ENCODE data around the gene LILRA1. TPM values are rescaled to one million over a fixed set of nuclear protein-coding genes. Genes with fewer than 3 reads are reported as not detected.

Gene LILRA1
- total and polyA plus RNA-seq, 2 of the 13 experiments (the other 11 are each of a cell fraction or from before 2014, with no cell fraction given): not detected

DNA sequence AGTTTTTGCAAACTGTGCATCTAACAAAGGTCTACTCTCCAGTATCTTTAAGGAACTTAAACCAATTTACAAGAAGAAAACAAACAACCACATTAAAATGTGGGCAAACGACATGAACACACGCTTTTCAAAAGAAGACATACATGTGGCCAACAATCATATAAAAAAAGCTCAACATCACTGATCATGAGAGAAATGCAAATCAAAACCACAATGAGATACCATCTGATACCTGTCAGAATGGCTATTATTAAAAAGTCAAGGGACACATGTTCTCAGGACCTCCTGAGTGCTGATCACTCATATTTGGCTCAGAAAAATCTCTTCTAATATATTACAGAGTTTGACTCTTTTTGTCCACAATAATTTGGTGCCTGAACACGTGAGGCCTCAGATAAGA is 22.6 kb downstream of the LILRA1 start:
- FAIRE-seq: no peak
- intact Hi-C loops (cut with micrococcal nuclease; ENCODE audit: unreplicated experiment): no loop called here
- POLR2A ChIA-PET: no interaction called here
- no peak overlapping the region for H3K4me3 ChIP-seq (replicated peaks in 1 of 3; ENCODE audit: insufficient read depth in 1 of 3, low read depth in 2 of 3, low read length in 3 of 3)
- DNase-seq (ENCODE audit: low spot score): no peak
- no TSS peak for BruUV-seq (replicated peaks)
- H4K20me1 ChIP-seq (ENCODE audit: insufficient read depth, low read length): no peaks in the 10 kb centered on the region
- H3K27me3 ChIP-seq (ENCODE audit: control insufficient read depth in 1 of 2, insufficient read depth in 2 of 2, low read length in 2 of 2): no peaks in the 10 kb centered on the region
- ATAC-seq: no peak
- in situ Hi-C loops (cut with HindIII; ENCODE audit: extremely low pct_ligation_motif_present, low pct_unique_long_range_greater_than_20kb): no loop called here
- H3K36me3 ChIP-seq (replicated peaks in 1 of 2; ENCODE audit: control insufficient read depth in 1 of 2, insufficient read depth in 2 of 2, low read length in 2 of 2): no peaks in the 10 kb centered on the region
- no peaks in the 10 kb centered on the region for H3K4me1 ChIP-seq (ENCODE audit: insufficient read depth, low read length)
- WGBS (ENCODE audit: low lambda C conversion rate): 1% methylated on average over 3 of the region's 3 CpGs
- no peak overlapping the region for H2AFZ ChIP-seq (ENCODE audit: low read length)
- no peaks in the 10 kb centered on the region for H3K79me2 ChIP-seq (ENCODE audit: insufficient read depth, low read length)
- H3K9me3 ChIP-seq (ENCODE audit: low read length): no peaks in the 10 kb centered on the region
- CTCF ChIA-PET (ENCODE audit: low intra/inter-chr PET ratio, low total read pairs): no interaction called here
- H3K27ac ChIP-seq (ENCODE audit: extremely low read length, insufficient read depth, low read length): no peak overlapping the region
- TF ChIP-seq SCMH1 (CRISPR knock-in tag; IDR thresholded peaks at IDR 0.05; ENCODE audit: borderline replicate concordance): no peak
- TF ChIP-seq, protein P1, sequence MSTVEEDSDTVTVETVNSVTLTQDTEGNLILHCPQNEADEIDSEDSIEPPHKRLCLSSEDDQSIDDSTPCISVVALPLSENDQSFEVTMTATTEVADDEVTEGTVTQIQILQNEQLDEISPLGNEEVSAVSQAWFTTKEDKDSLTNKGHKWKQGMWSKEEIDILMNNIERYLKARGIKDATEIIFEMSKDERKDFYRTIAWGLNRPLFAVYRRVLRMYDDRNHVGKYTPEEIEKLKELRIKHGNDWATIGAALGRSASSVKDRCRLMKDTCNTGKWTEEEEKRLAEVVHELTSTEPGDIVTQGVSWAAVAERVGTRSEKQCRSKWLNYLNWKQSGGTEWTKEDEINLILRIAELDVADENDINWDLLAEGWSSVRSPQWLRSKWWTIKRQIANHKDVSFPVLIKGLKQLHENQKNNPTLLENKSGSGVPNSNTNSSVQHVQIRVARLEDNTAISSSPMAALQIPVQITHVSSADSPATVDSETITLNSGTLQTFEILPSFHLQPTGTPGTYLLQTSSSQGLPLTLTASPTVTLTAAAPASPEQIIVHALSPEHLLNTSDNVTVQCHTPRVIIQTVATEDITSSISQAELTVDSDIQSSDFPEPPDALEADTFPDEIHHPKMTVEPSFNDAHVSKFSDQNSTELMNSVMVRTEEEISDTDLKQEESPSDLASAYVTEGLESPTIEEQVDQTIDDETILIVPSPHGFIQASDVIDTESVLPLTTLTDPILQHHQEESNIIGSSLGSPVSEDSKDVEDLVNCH (CRISPR knock-in tag; IDR thresholded peaks at IDR 0.05): no peak
- TF ChIP-seq, protein P2, sequence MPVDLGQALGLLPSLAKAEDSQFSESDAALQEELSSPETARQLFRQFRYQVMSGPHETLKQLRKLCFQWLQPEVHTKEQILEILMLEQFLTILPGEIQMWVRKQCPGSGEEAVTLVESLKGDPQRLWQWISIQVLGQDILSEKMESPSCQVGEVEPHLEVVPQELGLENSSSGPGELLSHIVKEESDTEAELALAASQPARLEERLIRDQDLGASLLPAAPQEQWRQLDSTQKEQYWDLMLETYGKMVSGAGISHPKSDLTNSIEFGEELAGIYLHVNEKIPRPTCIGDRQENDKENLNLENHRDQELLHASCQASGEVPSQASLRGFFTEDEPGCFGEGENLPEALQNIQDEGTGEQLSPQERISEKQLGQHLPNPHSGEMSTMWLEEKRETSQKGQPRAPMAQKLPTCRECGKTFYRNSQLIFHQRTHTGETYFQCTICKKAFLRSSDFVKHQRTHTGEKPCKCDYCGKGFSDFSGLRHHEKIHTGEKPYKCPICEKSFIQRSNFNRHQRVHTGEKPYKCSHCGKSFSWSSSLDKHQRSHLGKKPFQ (CRISPR knock-in tag; IDR thresholded peaks at IDR 0.05; ENCODE audit: insufficient replicate concordance): no peak
- TF ChIP-seq KLF6 (CRISPR knock-in tag; IDR thresholded peaks at IDR 0.05): no peak
- TF ChIP-seq, protein P3, sequence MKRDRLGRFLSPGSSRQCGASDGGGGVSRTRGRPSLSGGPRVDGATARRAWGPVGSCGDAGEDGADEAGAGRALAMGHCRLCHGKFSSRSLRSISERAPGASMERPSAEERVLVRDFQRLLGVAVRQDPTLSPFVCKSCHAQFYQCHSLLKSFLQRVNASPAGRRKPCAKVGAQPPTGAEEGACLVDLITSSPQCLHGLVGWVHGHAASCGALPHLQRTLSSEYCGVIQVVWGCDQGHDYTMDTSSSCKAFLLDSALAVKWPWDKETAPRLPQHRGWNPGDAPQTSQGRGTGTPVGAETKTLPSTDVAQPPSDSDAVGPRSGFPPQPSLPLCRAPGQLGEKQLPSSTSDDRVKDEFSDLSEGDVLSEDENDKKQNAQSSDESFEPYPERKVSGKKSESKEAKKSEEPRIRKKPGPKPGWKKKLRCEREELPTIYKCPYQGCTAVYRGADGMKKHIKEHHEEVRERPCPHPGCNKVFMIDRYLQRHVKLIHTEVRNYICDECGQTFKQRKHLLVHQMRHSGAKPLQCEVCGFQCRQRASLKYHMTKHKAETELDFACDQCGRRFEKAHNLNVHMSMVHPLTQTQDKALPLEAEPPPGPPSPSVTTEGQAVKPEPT (CRISPR knock-in tag; IDR thresholded peaks at IDR 0.05; ENCODE audit: low read depth): no peak
- TF ChIP-seq, protein P4, sequence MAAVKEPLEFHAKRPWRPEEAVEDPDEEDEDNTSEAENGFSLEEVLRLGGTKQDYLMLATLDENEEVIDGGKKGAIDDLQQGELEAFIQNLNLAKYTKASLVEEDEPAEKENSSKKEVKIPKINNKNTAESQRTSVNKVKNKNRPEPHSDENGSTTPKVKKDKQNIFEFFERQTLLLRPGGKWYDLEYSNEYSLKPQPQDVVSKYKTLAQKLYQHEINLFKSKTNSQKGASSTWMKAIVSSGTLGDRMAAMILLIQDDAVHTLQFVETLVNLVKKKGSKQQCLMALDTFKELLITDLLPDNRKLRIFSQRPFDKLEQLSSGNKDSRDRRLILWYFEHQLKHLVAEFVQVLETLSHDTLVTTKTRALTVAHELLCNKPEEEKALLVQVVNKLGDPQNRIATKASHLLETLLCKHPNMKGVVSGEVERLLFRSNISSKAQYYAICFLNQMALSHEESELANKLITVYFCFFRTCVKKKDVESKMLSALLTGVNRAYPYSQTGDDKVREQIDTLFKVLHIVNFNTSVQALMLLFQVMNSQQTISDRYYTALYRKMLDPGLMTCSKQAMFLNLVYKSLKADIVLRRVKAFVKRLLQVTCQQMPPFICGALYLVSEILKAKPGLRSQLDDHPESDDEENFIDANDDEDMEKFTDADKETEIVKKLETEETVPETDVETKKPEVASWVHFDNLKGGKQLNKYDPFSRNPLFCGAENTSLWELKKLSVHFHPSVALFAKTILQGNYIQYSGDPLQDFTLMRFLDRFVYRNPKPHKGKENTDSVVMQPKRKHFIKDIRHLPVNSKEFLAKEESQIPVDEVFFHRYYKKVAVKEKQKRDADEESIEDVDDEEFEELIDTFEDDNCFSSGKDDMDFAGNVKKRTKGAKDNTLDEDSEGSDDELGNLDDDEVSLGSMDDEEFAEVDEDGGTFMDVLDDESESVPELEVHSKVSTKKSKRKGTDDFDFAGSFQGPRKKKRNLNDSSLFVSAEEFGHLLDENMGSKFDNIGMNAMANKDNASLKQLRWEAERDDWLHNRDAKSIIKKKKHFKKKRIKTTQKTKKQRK (IDR thresholded peaks at IDR 0.05; ENCODE audit: low read length): no peak
- no peak for TF ChIP-seq ZFP62 (CRISPR knock-in tag; IDR thresholded peaks at IDR 0.05)
- TF ChIP-seq SIX4 (CRISPR knock-in tag; IDR thresholded peaks at IDR 0.05): no peak
- no peak for TF ChIP-seq MBNL3 (CRISPR knock-in tag; conservative IDR thresholded peaks at IDR 0.05)
- TF ChIP-seq FOXJ3 (CRISPR knock-in tag; IDR thresholded peaks at IDR 0.05; ENCODE audit: borderline replicate concordance): no peak
- H3K4me2 ChIP-seq (ENCODE audit: low read depth, low read length): no peak overlapping the region
- H3K9ac ChIP-seq (ENCODE audit: insufficient read depth, low read depth, low read length): no peak overlapping the region

All from HepG2 (cell line).